ENCODE measurements around the gene IFNL2.

IFNL2 gene

GRCh38 chr19:39318690-39319089 is 50.5 kb downstream of the IFNL2 start:
- DNase-seq: no peak

- no peak for DNase-seq
Measured at GRCh38 chr19:39319098-39319891, 51.1 kb downstream of the IFNL2 start.
